GM18505 (cell line): Measurements from ENCODE around the gene ZCCHC12.
"Not testable (repeated sequence)": the region's sequence is repeated elsewhere in the genome, so short reads cannot be mapped to it uniquely, and the experiment has no call there.

Source experiments
- ATAC-seq: cut with Tn5 transposase; IDR thresholded peaks from one replicate; pipeline ENCODE4 v1.9.1; 2021; ENCODE audit not compliant: unreplicated experiment
- POLR2A ChIP-seq: IDR thresholded peaks from 4 replicates; pipeline ENCODE4 v1.6.1; 2011; ENCODE audit warnings: borderline replicate concordance; ENCODE audit not compliant: insufficient read depth, insufficient read length; ENCODE audit errors: extremely low read depth

The ZCCHC12 gene

GRCh38 chrX:118823263-118824172 is at the start of gene ZCCHC12:
ZCCHC12 (plus strand) TSS chrX:118823824; CDS start chrX:118825245, 1,421 bp downstream.
- peak; percentile 71 for ATAC-seq

GRCh38 chrX:118779581-118779980 is 44.0 kb upstream of the ZCCHC12 start:
- TF ChIP-seq POLR2A = no peak
- ATAC-seq = no peak

More at GRCh38 chrX:118823263-118824172, at the start of gene ZCCHC12:
- TF ChIP-seq POLR2A = no peak

- no peak for TF ChIP-seq POLR2A
- ATAC-seq = no peak
These were observed 43.1 kb upstream of the ZCCHC12 start for GRCh38 chrX:118780509-118780908.

DNA sequence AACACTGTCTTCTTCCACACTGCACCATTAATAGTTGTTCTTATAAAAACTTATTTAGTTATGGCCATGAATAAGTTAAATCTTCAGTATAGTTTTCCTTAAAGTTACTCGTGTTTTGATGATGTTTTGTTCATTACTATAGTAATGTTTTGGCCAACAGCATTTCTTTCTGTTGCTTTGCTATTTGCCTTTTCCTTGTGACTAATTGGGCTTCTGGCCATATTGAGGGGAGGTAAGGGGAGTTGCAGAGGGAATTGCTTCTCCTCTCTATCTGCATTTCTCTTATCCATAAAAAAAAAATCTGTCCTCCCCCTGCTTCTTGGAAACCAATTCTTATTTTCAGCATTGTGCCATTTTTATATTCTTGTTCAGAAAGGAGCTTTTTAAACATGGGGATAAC is 42.7 kb upstream of the ZCCHC12 start:
- no peak for ATAC-seq

GRCh38 chrX:118795528-118796280 is 27.9 kb upstream of the ZCCHC12 start:
- no peak for TF ChIP-seq POLR2A
- no peak for ATAC-seq

More for the DNA sequence above, 42.7 kb upstream of the ZCCHC12 start:
- TF ChIP-seq POLR2A = no peak

DNA sequence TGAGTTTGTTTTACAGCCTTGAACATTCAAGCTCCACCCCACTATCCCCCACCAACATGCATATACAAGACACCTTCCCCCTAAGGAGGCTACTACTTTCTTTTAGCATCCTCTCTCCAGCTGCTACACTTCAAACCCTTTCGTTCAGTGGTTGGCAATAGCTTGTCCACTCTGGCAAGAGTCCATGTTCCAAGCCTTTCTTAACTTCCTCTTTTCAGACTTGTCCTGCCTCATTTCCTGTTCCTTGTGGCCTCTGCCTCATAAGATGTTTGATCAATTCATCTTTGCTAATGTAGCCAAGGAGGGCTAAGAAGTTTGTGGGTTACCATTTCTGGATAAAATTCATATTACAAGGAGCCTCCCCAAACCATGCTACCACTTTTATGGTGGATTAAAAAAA is 20.8 kb upstream of the ZCCHC12 start:
- ATAC-seq = no peak
- no peak for TF ChIP-seq POLR2A

DNA sequence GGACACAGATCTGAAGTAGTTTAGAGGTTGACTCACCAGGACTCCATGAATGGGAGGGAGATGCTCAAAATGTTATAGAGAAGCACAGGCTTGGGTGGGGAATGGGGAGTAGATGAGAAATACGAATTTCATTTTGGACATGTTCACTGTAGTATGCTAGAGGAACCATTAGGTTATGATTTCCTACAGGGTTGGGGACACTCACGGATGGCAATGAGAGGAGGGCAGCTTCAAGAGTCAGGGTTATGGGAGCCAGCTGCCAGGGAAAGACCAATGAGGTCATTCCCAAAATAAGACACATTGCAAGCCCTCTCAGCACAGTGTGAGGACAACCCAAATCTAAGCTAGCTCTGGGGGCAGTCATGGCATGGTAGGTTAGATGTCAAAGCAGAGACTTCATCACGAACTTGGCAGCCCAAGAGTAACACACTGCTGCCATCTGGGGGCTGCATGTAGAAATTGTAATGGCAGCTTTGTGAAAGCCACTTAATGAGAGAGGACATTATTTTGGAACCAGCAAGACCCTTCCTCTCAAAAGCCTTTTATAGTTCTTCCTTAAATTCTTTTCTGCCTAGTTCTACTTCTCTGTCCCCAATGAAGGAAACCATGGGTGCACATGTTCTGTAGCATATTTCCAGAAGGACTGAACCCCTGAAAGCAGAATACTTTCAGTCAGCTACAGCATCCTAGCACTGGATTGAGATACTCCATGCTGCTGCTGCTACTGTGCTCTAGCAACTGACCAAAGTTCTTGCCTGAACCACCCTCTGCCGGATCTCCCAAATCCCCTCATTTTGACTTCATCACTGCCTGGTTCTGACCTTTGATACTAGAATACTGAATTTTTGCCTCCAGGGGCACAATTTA is 16.2 kb upstream of the ZCCHC12 start:
- ATAC-seq = no peak
- no peak for TF ChIP-seq POLR2A

DNA sequence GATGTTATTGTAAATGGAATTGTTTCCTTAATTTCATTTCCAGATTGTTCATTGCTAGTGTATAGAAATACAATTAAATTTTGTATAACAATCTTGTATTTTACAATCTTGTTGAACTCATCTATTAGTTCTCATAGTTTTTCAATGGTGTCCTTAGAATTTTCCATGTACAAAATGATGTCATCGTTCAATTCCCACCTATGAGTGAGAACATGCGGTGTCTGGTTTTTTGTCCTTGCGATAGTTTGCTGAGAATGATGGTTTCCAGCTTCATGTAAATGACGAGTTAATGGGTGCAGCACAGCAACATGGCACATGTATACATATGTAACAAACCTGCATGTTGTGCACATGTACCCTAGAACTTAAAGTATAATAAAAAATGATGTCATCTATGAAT is 6.4 kb upstream of the ZCCHC12 start:
- ATAC-seq = not testable (repeated sequence)

DNA sequence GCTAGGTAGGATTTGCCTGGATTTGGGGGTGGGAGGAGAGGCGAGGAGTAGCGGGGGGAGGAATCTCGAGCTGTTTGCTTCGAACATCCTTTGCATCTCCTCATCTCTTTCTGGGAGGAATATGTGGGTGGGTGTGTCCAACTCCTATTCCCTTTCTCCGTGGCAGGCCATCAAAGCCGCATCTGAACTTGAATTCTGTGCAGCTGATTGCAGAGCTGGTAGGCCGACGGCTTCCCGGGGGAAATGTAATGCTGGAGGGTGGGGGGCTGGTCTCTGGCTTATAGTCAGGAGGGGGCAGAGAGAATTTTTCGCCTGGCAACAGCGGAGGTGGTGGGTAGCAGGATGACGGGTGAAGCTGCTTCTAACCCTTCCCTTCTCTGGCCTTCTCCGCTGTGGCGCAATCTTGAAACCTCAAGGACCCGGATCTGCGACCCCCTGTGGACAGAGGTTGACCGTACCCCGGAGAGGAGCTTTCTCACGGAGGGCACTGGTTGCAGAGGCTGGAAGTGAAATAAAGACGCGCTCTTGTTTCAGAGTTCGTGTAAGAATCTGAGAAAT is 628 bp downstream of the ZCCHC12 start:
- ATAC-seq = no peak

DNA sequence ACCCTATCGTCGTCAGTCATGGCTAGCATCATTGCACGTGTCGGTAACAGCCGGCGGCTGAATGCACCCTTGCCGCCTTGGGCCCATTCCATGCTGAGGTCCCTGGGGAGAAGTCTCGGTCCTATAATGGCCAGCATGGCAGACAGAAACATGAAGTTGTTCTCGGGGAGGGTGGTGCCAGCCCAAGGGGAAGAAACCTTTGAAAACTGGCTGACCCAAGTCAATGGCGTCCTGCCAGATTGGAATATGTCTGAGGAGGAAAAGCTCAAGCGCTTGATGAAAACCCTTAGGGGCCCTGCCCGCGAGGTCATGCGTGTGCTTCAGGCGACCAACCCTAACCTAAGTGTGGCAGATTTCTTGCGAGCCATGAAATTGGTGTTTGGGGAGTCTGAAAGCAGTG is 1.6 kb downstream of the ZCCHC12 start:
- no peak for TF ChIP-seq POLR2A
- ATAC-seq = no peak

More for the DNA sequence above, 628 bp downstream of the ZCCHC12 start:
- no peak for TF ChIP-seq POLR2A

GRCh38 chrX:118839334-118839958 is 15.8 kb downstream of the ZCCHC12 start:
- no peak for TF ChIP-seq POLR2A
- no peak for ATAC-seq

DNA sequence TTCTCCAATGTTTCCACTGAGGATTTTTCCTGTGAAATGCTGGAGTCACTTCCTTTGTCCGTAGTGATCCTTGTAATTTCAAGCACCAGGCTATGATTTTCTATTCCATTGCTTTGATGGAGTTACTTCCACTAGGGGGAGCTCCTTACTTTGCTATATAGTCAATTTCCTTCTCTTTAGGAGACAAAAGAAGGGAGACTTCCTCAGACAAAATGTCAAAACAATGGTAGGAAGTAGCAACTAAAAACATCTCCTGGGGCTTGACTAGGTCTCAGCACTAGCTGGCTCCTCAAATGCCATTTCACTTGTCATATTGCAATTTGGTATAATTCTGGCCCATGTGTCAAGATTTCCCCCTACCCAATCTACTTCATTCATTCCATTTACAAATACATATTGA is 24.1 kb downstream of the ZCCHC12 start:
- ATAC-seq = no peak

More for the DNA sequence above, 24.1 kb downstream of the ZCCHC12 start:
- no peak for TF ChIP-seq POLR2A
